Thymus (tissue), 11 donors: ENCODE measurements around the gene DOCK4. TPM values are rescaled to one million over a fixed set of nuclear protein-coding genes. Genes with fewer than 3 reads are reported as not detected.
A peak's percentile ranks its signal among the peaks of the same experiment; 100 is the strongest.

ENCODE experiments used
- DNase-seq, 9 donors: peaks; one replicate each; pipeline ENCODE4 v3.0.0-alpha.2; 2013; ENCODE audit warnings: low spot score in 9 of 9, low read depth in 6 of 9, missing footprints in 1 of 9
- H3K27ac ChIP-seq, 2 donors: one replicate each; pipeline ENCODE4 v1.5.1; 2013; ENCODE audit warnings: control low read depth in 1 of 2, low read depth in 1 of 2, low read length in 1 of 2, mild to moderate bottlenecking in 1 of 2, moderate library complexity in 1 of 2
- H3K27me3 ChIP-seq, 2 donors: one replicate each; pipeline ENCODE4 v1.5.1; 2013; ENCODE audit warnings: low read length in 1 of 2; ENCODE audit not compliant: control insufficient read depth in 2 of 2, insufficient read depth in 1 of 2
- H3K36me3 ChIP-seq, 2 donors: one replicate each; pipeline ENCODE4 v1.5.1; 2013; ENCODE audit warnings: low read length in 1 of 2, mild to moderate bottlenecking in 1 of 2, moderate library complexity in 1 of 2; ENCODE audit not compliant: control insufficient read depth in 2 of 2, insufficient read depth in 2 of 2
- H3K4me1 ChIP-seq, 2 donors: one replicate each; pipeline ENCODE4 v1.5.1; 2013; ENCODE audit warnings: low read length in 2 of 2; ENCODE audit not compliant: control insufficient read depth in 2 of 2, insufficient read depth in 2 of 2
- H3K4me3 ChIP-seq, 2 donors: one replicate each; pipeline ENCODE4 v1.5.1; 2013; ENCODE audit warnings: low read length in 2 of 2, control low read depth in 1 of 2, mild to moderate bottlenecking in 1 of 2
- H3K9me3 ChIP-seq, 2 donors: one replicate each; pipeline ENCODE4 v1.5.1; 2013; ENCODE audit warnings: low read length in 1 of 2, mild to moderate bottlenecking in 1 of 2; ENCODE audit not compliant: control insufficient read depth in 2 of 2, insufficient read depth in 1 of 2
- WGBS: extraction: QIAGEN DNeasy Blood & Tissue Kit; methylation state at CpG from one replicate; pipeline ENCODE4 v1.1.7; 2013; 5-methylcytosine and 5-hydroxymethylcytosine counted together
- polyA plus RNA-seq: library from polyadenylated mRNA; stranded (reverse); fragments of 200-250 nt; gene quantifications from one replicate; pipeline ENCODE4 v1.2.3, GENCODE V29; 2013
- total RNA-seq: library from RNA; stranded (reverse); fragments of 120-200 nt; gene quantifications from one replicate; pipeline ENCODE4 v1.2.4, GENCODE V29; 2013
- donor health status: healthy.

The DOCK4 gene
- total and polyA plus RNA-seq, 2 donors, result 3.5 to 4.7 TPM

DNA sequence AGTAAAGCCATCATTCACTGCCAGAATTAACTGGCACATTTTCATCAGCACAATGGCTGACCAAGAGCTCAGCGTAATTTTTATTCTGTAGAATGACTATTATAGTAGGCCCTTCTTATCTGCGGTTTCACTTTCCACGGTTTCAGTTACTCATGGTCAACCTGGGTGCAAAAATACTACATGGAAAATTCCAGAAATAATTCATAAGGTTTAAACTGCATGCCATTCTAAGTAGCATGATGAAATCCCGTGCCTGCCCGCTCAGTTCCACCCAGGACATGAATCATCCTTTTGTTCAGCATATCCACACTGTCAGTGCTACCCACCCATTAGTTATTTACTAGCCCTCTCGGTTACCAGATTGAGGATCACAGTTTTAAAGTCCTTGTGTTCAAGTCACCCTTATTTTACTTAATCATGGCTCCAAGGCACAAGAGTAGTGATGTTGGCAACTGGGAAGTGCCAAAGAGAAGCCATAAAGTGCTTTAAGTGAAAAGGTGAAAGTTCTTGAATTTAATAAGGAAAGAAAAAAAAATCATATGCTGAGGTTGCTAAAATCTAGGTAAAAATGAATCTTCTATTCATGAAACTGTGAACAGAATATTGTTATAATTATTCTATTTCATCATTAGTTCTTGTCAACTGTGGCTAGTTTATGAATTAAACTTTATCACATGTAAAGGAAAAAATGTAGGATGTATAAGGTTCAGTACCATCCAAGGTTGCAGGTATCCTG is 204.9 kb downstream of the DOCK4 start:
- no peaks in the 10 kb centered on the region for H3K9me3 ChIP-seq
- no peak for DNase-seq
- no peaks in the 10 kb centered on the region for H3K4me1 ChIP-seq
- H3K4me3 ChIP-seq, result no peak overlapping the region
- 97% methylated on average over 6 of the region's 6 CpGs for WGBS
- H3K36me3 ChIP-seq, result no peaks in the 10 kb centered on the region
- no peak overlapping the region for H3K27ac ChIP-seq
- no peaks in the 10 kb centered on the region for H3K27me3 ChIP-seq

DNA sequence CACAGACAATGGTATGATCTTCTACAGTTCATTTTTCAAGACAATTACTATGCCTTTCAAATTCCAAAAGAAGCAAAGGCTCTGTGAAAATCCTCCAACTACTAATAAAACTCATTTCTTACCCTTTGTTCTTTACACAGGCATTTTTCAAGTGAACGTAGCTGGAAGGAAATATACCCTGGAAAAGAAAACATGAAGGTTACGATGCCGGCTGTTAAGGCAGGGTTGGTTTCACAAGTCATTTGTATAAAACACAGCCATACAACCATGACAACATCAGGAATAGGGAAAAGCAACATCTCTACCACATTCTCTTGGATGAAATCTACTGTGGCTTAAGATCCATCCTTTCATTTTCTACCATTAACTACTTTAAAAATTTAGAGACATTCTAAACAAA is 207.9 kb downstream of the DOCK4 start:
- no peaks in the 10 kb centered on the region for H3K36me3 ChIP-seq
- WGBS, result 96% methylated on average over 3 of the region's 3 CpGs
- H3K27me3 ChIP-seq, result no peaks in the 10 kb centered on the region
- H3K4me3 ChIP-seq, result no peak overlapping the region
- H3K27ac ChIP-seq, result no peak overlapping the region
- no peaks in the 10 kb centered on the region for H3K4me1 ChIP-seq
- no peaks in the 10 kb centered on the region for H3K9me3 ChIP-seq
- DNase-seq, result no peak

DNA sequence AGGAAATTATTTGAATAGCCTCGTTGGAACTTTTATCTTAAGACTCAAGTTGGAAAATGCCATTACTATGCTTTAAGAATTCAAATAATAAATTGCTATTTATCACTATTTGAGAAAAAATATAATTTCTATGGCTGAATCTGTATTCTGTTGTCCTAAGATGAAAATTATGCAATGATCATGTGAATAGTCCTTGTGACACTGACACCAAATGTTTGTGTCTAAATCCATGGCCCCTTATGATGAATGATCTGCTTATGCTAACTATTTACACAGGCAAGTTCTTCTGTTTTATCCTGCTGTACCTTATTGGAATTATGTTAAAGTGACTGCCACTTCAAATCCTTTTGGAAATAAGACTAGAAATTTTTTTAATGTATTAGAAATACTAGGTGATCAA is 208.7 kb downstream of the DOCK4 start:
- no peaks in the 10 kb centered on the region for H3K4me1 ChIP-seq
- DNase-seq, result no peak
- 93% methylated on average over 1 of the region's 1 CpG for WGBS
- H3K27me3 ChIP-seq, result no peaks in the 10 kb centered on the region
- no peaks in the 10 kb centered on the region for H3K9me3 ChIP-seq
- no peaks in the 10 kb centered on the region for H3K36me3 ChIP-seq
- no peak overlapping the region for H3K4me3 ChIP-seq
- no peak overlapping the region for H3K27ac ChIP-seq

DNA sequence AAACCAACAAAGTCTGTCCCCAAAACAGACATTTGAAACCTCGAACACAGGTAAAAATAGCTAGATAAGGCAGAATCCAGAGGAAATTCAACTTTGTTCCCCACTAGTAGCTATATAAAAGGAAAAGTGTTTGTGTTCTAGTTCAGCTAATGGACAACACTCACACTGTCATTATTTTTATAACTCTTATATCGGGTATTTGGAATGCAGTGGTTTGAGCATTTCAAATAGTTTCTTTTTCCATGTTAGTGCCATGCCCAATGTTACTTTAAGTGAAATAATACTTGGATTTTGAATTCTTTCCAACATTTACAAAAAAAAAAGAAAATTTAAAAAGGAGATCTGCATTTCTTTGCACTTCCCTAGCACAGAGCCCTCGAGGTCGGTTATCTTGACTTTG is 213.6 kb downstream of the DOCK4 start:
- no peaks in the 10 kb centered on the region for H3K36me3 ChIP-seq
- H3K9me3 ChIP-seq, result no peaks in the 10 kb centered on the region
- no peak overlapping the region for H3K27ac ChIP-seq
- 95% methylated on average over 4 of the region's 4 CpGs for WGBS
- H3K4me3 ChIP-seq, result no peak overlapping the region
- no peaks in the 10 kb centered on the region for H3K4me1 ChIP-seq
- no peaks in the 10 kb centered on the region for H3K27me3 ChIP-seq
- DNase-seq, result no peak

DNA sequence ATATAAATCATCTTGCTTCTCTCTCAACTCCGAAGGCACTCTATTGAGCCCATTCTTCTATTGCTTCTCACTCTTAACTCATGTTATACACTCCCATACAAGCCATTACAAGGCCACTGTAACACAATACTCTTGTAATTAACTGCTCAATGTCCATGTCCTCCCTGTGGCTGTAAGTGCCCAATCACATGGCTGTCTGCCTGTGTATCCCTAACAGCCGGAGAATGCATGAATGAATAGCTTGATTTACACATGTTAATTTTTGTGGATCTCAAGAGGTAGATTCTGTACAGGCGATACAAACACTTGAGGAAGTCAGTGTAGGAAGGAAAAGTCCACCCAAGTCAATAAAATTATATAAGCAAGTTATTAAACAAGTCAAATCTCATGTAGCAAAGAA is 215.6 kb downstream of the DOCK4 start:
- Histone ChIP-seq H3K4me1 (no peaks in the 10 kb centered on the region), H3K36me3 (no peaks in the 10 kb centered on the region), H3K27ac (no peak overlapping the region), H3K4me3 (no peak overlapping the region), H3K9me3 (no peaks in the 10 kb centered on the region), H3K27me3 (no peaks in the 10 kb centered on the region)
- WGBS, result 95% methylated on average over 3 of the region's 3 CpGs
- no peak for DNase-seq

DNA sequence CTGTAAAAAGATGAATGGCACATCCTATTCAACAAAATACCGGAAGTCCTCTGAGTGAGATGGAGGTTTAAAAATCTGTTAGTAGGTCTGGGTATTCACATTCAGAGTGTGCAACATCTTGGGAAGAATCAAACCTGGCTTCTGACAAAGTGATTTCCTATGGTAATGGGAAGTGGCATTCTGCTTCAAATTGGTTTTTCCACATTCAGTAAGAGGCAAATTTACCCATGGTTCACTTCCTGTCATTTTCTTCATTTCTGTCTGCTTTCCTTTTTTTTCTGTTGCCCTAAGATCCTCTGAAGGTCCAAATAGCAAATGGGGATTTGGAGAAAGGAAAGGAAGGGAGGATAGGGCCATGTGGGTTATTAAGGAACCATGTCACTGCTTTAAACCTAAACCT is 218.3 kb downstream of the DOCK4 start:
- WGBS, result 64% methylated on average over 1 of the region's 1 CpG
- Histone ChIP-seq H3K27ac (no peak overlapping the region), H3K4me3 (no peak overlapping the region), H3K36me3 (no peaks in the 10 kb centered on the region), H3K4me1 (no peaks in the 10 kb centered on the region), H3K9me3 (no peaks in the 10 kb centered on the region), H3K27me3 (no peaks in the 10 kb centered on the region)
- DNase-seq, result no peak

DNA sequence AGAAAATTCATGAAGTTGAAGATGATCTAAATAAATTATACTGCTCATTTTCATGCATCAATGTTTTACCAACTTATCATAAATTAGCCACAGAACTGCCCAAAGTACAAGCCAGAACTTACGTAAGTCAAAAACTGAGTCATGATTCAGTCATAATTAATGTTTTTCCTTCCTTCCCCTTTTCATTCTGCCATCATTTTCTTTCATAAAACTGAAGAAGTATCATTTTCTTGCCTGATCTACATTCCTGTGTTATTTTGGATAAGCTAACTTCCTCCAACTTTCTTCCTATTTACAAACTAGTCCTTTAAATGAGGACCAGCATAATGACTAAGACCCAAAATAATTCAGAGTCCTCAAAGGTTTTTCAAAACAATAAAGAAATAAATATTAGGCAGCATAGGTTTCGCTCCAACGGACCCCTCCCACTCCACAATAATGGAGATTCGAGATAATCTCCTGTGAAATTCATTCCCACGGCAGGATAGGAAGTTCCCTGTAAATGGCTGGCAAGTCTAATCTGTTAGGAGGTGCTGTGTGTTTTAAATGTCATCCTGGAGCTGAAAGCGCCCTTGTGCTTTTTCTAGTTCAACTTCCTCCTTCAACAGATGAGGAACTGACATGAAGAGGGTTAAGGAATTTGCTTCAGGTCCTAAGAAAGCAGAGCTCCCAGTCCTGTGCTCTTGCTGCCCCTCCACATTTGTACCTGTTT is 218.9 kb downstream of the DOCK4 start:
- H3K9me3 ChIP-seq, result no peaks in the 10 kb centered on the region
- peak in 1 of 9 donors; percentile 7 for DNase-seq
- 31% methylated on average over 6 of the region's 6 CpGs for WGBS
- no peaks in the 10 kb centered on the region for H3K36me3 ChIP-seq
- H3K27ac ChIP-seq, result no peak overlapping the region
- H3K27me3 ChIP-seq, result no peaks in the 10 kb centered on the region
- no peak overlapping the region for H3K4me3 ChIP-seq
- H3K4me1 ChIP-seq, result no peaks in the 10 kb centered on the region

DNA sequence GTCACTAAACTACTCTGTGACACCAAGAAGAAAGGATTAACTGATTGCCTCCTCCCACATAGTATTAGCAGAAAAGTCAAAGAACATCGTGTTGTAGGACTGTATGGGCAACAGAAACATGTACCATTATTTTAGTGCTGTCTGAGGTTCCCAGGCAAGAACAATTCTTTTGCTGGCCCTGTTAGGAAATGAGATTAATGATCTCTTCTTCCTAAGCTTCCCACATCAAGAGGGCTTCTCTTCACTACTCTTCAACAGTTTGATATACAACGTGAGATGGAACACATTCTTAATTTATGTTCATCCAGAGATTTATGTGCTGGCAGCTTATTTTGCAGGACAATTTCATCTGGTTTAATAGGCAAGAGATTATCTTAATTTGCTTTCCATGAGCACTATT is 219.6 kb downstream of the DOCK4 start:
- Histone ChIP-seq H3K4me1 (no peaks in the 10 kb centered on the region), H3K9me3 (no peaks in the 10 kb centered on the region), H3K4me3 (no peak overlapping the region), H3K36me3 (no peaks in the 10 kb centered on the region), H3K27me3 (no peaks in the 10 kb centered on the region), H3K27ac (no peak overlapping the region)
- no peak for DNase-seq
- 38% methylated on average over 2 of the region's 2 CpGs for WGBS

DNA sequence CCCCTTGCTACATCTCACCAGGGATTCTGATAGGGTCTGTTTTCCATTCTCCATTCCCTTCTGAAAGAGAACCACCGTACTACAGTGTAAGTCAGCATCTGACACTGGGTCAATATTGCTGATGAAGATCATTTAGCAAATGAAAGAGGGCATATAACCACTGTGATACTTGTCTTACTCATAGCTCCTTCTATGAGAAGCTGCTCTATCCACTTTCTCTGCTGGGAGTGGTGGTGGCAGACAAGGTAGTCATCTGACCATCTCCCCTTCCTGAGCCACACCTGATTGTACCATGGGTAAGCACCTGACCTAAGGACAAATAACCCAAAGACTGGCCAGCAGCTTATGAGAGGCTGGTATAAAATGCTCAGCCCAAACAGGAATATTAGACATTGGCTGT is 220.4 kb downstream of the DOCK4 start:
- Histone ChIP-seq H3K4me3 (no peak overlapping the region), H3K27ac (no peak overlapping the region), H3K36me3 (no peaks in the 10 kb centered on the region), H3K27me3 (no peaks in the 10 kb centered on the region), H3K9me3 (no peaks in the 10 kb centered on the region), H3K4me1 (no peaks in the 10 kb centered on the region)
- 99% methylated on average over 1 of the region's 1 CpG for WGBS
- DNase-seq, result no peak
